Neural progenitor cell (in vitro differentiated cells): ENCODE measurements around the gene RELT. TPM values are rescaled to one million over a fixed set of nuclear protein-coding genes. Genes with fewer than 3 reads are reported as not detected.
A peak's percentile ranks its signal among the peaks of the same experiment; 100 is the strongest.

ENCODE experiments used
- DNase-seq: peaks from one replicate; pipeline ENCODE4 v3.0.0-alpha.2; 2016; ENCODE audit warnings: low spot score
- H2AFZ ChIP-seq: fragments of 200-600 bp; sonication (generic); replicated peaks from 2 replicates; pipeline ENCODE4 v1.6.1; 2016; ENCODE audit warnings: antibody characterized with exemption
- H3F3A ChIP-seq: fragments of 200-600 bp; sonication (generic); 2 replicates; pipeline ENCODE4 v1.6.1; 2016; ENCODE audit warnings: antibody characterized with exemption, low read depth
- H3K27ac ChIP-seq: fragments of 200-600 bp; sonication (generic); 2 replicates; pipeline ENCODE4 v1.5.1; 2016; ENCODE audit warnings: mild to moderate bottlenecking
- H3K27me3 ChIP-seq: fragments of 200-600 bp; sonication (generic); 2 replicates; pipeline ENCODE4 v1.6.1; 2016; ENCODE audit warnings: mild to moderate bottlenecking, moderate library complexity
- H3K36me3 ChIP-seq: fragments of 200-600 bp; sonication (generic); 2 replicates; pipeline ENCODE4 v1.5.1; 2016
- H3K4me1 ChIP-seq: fragments of 200-600 bp; sonication (generic); 2 replicates; pipeline ENCODE4 v1.6.1; 2016; ENCODE audit warnings: mixed run types
- H3K4me2 ChIP-seq: fragments of 200-600 bp; sonication (generic); 2 replicates; pipeline ENCODE4 v1.6.1; 2016
- H3K4me3 ChIP-seq: fragments of 200-600 bp; sonication (generic); 2 replicates; pipeline ENCODE4 v1.5.1; 2016
- H3K79me2 ChIP-seq: fragments of 200-600 bp; sonication (generic); 2 replicates; pipeline ENCODE4 v1.6.1; 2016; ENCODE audit warnings: low read depth
- H3K9ac ChIP-seq: fragments of 200-600 bp; sonication (generic); 2 replicates; pipeline ENCODE4 v1.6.1; 2016
- H3K9me3 ChIP-seq: fragments of 200-600 bp; sonication (generic); 2 replicates; pipeline ENCODE4 v1.5.1; 2016; ENCODE audit warnings: low read depth
- H4K20me1 ChIP-seq: fragments of 200-600 bp; sonication (generic); 2 replicates; pipeline ENCODE4 v1.6.1; 2016; ENCODE audit warnings: low read depth
- H3K27ac Mint-ChIP-seq: 3 replicates; pipeline ENCODE4 v1.8.0; 2021; ENCODE audit warnings: mixed read lengths
- H3K27me3 Mint-ChIP-seq: 2 replicates; pipeline ENCODE4 v1.8.0; 2022; ENCODE audit warnings: low read depth, mild to moderate bottlenecking, inconsistent platforms, moderate library complexity, mixed read lengths; ENCODE audit not compliant: insufficient read depth
- H3K36me3 Mint-ChIP-seq: 3 replicates; pipeline ENCODE4 v1.8.0; 2021; ENCODE audit warnings: mixed read lengths
- H3K4me1 Mint-ChIP-seq: 3 replicates; pipeline ENCODE4 v1.8.0; 2021; ENCODE audit warnings: mixed read lengths
- H3K4me3 Mint-ChIP-seq: 3 replicates; pipeline ENCODE4 v1.8.0; 2021; ENCODE audit warnings: mild to moderate bottlenecking, moderate library complexity, mixed read lengths
- H3K9me3 Mint-ChIP-seq: 3 replicates; pipeline ENCODE4 v1.8.0; 2020; ENCODE audit warnings: mixed read lengths
- EZH2 ChIP-seq: fragments of 200-600 bp; sonication (generic); IDR thresholded peaks from 2 replicates; pipeline ENCODE4 v1.6.1; 2017; ENCODE audit warnings: antibody characterized with exemption, mild to moderate bottlenecking, moderate library complexity
- EZH2phosphoT487 ChIP-seq: fragments of 200-600 bp; sonication (generic); IDR thresholded peaks from 2 replicates; pipeline ENCODE4 v1.6.1; 2017; ENCODE audit warnings: antibody characterized with exemption
- total RNA-seq: library from RNA; depleted of rRNA; stranded (reverse); fragments of >200 nt; gene quantifications from 2 replicates; pipeline ENCODE4 v1.2.3, GENCODE V29; 2015; ENCODE audit warnings: low replicate concordance
- TF ChIP-seq, protein P1 (sequence below): fragments of 200-600 bp; sonication (generic); IDR thresholded peaks from 2 replicates; pipeline ENCODE4 v1.5.1; 2017; ENCODE audit warnings: antibody characterized with exemption, mild to moderate bottlenecking

RELT gene
- total RNA-seq, 1 donor from 2014 or later, result 5.4 TPM

DNA sequence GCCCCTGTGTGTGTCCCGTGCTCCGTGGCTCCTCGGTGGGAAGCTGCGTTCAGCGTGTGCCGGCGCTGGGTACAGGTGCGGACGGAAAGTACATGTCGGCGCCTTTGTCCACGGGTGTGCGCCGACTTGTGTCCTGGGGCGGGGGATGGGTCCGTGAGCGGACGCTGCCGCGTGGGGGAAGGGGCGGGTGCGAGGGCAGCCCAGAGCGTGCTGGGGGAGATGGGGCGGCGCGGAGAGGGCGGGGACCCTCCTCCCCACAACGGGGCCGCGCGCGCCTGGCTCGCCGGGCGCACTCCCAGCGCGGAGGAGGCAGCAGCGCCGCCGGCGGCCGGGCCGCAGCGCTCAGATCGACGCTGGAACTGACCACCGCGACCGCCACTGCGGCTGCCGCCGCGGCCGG is 33.6 kb upstream of the RELT start:
- DNase-seq, result peak; percentile 86
- peaks cover 16% of the 10 kb centered on the region for H3K4me1 ChIP-seq
- Mint-ChIP-seq H3K36me3 (peaks cover 21% of the 10 kb centered on the region), H3K27ac (no peak overlapping the region), H3K9me3 (no peaks in the 10 kb centered on the region), H3K4me1 (peaks cover 55% of the 10 kb centered on the region), H3K4me3 (peak overlapping the region; percentile 74), H3K27me3 (peaks cover 19% of the 10 kb centered on the region)
- H4K20me1 ChIP-seq, result peaks cover 98% of the 10 kb centered on the region
- peak overlapping the region; percentile 55 for H3K4me3 ChIP-seq
- no peak overlapping the region for H2AFZ ChIP-seq
- peak overlapping the region; percentile 97 for H3K4me2 ChIP-seq
- H3F3A ChIP-seq, result peaks cover 4% of the 10 kb centered on the region
- no peak overlapping the region for H3K27ac ChIP-seq
- H3K9me3 ChIP-seq, result no peaks in the 10 kb centered on the region
- peaks cover 30% of the 10 kb centered on the region for H3K27me3 ChIP-seq
- peaks cover 16% of the 10 kb centered on the region for H3K79me2 ChIP-seq
- H3K36me3 ChIP-seq, result no peaks in the 10 kb centered on the region
- TF ChIP-seq EZH2phosphoT487 (no peak), EZH2 (peak; percentile 41)
- TF ChIP-seq, protein P1, sequence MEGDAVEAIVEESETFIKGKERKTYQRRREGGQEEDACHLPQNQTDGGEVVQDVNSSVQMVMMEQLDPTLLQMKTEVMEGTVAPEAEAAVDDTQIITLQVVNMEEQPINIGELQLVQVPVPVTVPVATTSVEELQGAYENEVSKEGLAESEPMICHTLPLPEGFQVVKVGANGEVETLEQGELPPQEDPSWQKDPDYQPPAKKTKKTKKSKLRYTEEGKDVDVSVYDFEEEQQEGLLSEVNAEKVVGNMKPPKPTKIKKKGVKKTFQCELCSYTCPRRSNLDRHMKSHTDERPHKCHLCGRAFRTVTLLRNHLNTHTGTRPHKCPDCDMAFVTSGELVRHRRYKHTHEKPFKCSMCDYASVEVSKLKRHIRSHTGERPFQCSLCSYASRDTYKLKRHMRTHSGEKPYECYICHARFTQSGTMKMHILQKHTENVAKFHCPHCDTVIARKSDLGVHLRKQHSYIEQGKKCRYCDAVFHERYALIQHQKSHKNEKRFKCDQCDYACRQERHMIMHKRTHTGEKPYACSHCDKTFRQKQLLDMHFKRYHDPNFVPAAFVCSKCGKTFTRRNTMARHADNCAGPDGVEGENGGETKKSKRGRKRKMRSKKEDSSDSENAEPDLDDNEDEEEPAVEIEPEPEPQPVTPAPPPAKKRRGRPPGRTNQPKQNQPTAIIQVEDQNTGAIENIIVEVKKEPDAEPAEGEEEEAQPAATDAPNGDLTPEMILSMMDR, result peak; percentile 34
- H3K9ac ChIP-seq, result no peak overlapping the region

DNA sequence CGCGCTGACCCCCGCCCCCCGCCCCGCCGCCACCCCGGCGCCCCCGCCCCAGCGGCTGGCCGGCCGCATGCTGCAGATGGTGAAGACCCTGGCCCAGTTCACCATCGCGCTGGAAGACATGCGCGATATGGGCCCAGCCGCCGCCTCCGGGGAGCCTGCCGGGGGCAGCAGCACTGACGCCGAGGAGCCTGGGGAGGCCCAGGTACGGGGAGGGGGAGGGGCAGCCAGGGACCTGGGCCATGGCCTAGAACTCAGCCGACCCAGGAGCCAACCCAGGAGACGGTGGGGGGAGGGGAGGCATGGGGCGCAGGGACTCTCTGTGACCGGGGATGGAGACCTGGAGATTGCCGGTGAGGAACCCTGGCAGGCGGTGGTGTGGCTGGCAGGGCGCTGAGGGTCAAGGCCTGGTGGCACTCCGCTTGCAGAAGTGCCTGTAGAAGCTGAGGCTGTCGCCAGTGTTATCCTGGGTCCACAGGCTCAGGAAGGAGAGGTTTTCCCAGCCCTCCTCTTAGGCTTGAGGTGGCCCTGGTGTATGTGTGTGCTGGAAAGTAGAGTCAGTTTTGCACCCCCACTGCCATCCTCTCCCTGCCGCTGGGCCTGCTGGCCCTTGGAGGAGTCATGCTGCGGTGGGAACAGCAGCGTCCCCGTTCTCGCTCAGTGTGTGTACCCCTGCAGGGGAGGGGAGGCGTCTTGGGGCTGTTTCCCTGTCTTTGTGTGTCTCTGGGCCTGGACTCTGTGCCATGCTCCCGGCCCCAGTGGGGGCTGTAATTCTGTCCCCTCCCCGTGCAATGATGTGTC is 32.9 kb upstream of the RELT start:
- peaks cover 16% of the 10 kb centered on the region for H3K79me2 ChIP-seq
- peaks cover 20% of the 10 kb centered on the region for H3K27me3 Mint-ChIP-seq
- peak overlapping the region; percentile 97 for H3K4me2 ChIP-seq

DNA sequence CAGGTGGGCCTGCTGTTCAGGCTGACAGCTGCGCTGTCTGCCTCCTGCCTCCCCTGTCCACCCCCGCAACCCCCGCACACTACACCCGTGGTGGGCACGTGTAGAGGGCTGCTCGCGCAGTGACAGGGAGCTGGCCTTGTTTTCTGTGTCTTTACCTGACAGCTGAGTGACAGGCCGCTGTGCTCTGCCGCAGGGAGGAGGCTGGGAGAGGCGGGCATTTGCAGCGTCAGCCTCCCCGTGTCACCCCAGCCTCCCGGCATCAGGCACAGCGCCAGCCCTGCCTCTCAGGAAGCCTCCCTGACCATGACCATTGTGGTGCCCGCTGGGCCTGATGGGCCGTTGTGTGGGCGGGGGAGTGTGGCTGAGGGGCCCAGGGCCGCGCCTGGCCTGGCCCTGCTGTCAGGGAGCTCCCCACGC is 32.0 kb upstream of the RELT start:
- peaks cover 21% of the 10 kb centered on the region for H3K36me3 Mint-ChIP-seq
- peaks cover 10% of the 10 kb centered on the region for H3K4me1 ChIP-seq
- H3K27me3 Mint-ChIP-seq, result peaks cover 20% of the 10 kb centered on the region
- H3K79me2 ChIP-seq, result peaks cover 16% of the 10 kb centered on the region
- H4K20me1 ChIP-seq, result peaks cover 95% of the 10 kb centered on the region
- no peak overlapping the region for H3K9ac ChIP-seq
- no peak overlapping the region for H3K4me2 ChIP-seq
- no peak for DNase-seq
- no peaks in the 10 kb centered on the region for H3K9me3 ChIP-seq
- H3K4me3 ChIP-seq, result no peak overlapping the region
- no peak overlapping the region for H3K27ac Mint-ChIP-seq
- TF ChIP-seq EZH2phosphoT487 (no peak), EZH2 (no peak)
- TF ChIP-seq, protein P1, result no peak
- H3K9me3 Mint-ChIP-seq, result no peaks in the 10 kb centered on the region
- no peak overlapping the region for H2AFZ ChIP-seq
- H3F3A ChIP-seq, result peaks cover 4% of the 10 kb centered on the region
- H3K27me3 ChIP-seq, result peaks cover 30% of the 10 kb centered on the region
- H3K4me1 Mint-ChIP-seq, result peaks cover 52% of the 10 kb centered on the region
- no peaks in the 10 kb centered on the region for H3K36me3 ChIP-seq
- no peak overlapping the region for H3K27ac ChIP-seq
- H3K4me3 Mint-ChIP-seq, result no peak overlapping the region

More for the DNA sequence above, 32.9 kb upstream of the RELT start:
- H3K27ac Mint-ChIP-seq, result peak overlapping the region; percentile 66
- Histone ChIP-seq H3K4me3 (peak overlapping the region; percentile 55), H4K20me1 (peaks cover 98% of the 10 kb centered on the region), H3K9ac (no peak overlapping the region), H3F3A (peaks cover 4% of the 10 kb centered on the region), H3K9me3 (no peaks in the 10 kb centered on the region), H3K27me3 (peaks cover 30% of the 10 kb centered on the region), H2AFZ (no peak overlapping the region), H3K27ac (no peak overlapping the region), H3K4me1 (peaks cover 14% of the 10 kb centered on the region), H3K36me3 (no peaks in the 10 kb centered on the region)
- peak overlapping the region; percentile 38 for H3K4me3 Mint-ChIP-seq
- TF ChIP-seq EZH2phosphoT487 (peak; percentile 12), EZH2 (no peak)
- TF ChIP-seq, protein P1, result no peak
- peaks cover 21% of the 10 kb centered on the region for H3K36me3 Mint-ChIP-seq
- peaks cover 52% of the 10 kb centered on the region for H3K4me1 Mint-ChIP-seq
- H3K9me3 Mint-ChIP-seq, result no peaks in the 10 kb centered on the region
- no peak for DNase-seq
